CD14-positive monocyte (primary cell): ENCODE measurements around the gene TBP. TPM values are rescaled to one million over a fixed set of nuclear protein-coding genes. Genes with fewer than 3 reads are reported as not detected.

ENCODE experiments used
- DNase-seq, 3 donors: peaks; one replicate each; pipeline ENCODE4 v3.0.0-alpha.2; 2011 to 2022
- H2AFZ ChIP-seq: 2 replicates; pipeline ENCODE4 v1.6.0; 2012; ENCODE audit warnings: mild to moderate bottlenecking, low read depth, low read length, inconsistent platforms; ENCODE audit not compliant: insufficient read depth, poor library complexity, severe bottlenecking
- H3K27ac ChIP-seq, 2 donors: 1 replicate in 1 of 2; 2 replicates in 1 of 2; pipeline ENCODE4 v1.5.1; 2012 to 2013; ENCODE audit warnings: low read length in 2 of 2, control low read depth in 1 of 2, inconsistent platforms in 1 of 2, low read depth in 1 of 2, mild to moderate bottlenecking in 1 of 2
- H3K27me3 ChIP-seq, 2 donors: one replicate each; pipeline versions ENCODE4 v1.6.0 to v1.6.1; 2011 to 2013; ENCODE audit warnings: low read length in 2 of 2; ENCODE audit not compliant: control insufficient read depth in 2 of 2, insufficient read depth in 2 of 2
- H3K36me3 ChIP-seq, 2 donors: replicated peaks in 1 of 2; 1 replicate in 1 of 2; 2 replicates in 1 of 2; pipeline versions ENCODE4 v1.5.1 to v1.6.1; 2012 to 2013; ENCODE audit warnings: low read length in 2 of 2, control low read depth in 1 of 2, inconsistent platforms in 1 of 2, mild to moderate bottlenecking in 1 of 2; ENCODE audit not compliant: insufficient read depth in 2 of 2, control insufficient read depth in 1 of 2
- H3K4me1 ChIP-seq, 2 donors: 1 replicate in 1 of 2; 2 replicates in 1 of 2; pipeline versions ENCODE4 v1.5.1 to v1.6.1; 2012 to 2013; ENCODE audit warnings: low read length in 2 of 2, control low read depth in 1 of 2, inconsistent platforms in 1 of 2, mild to moderate bottlenecking in 1 of 2, moderate library complexity in 1 of 2; ENCODE audit not compliant: insufficient read depth in 2 of 2, control insufficient read depth in 1 of 2
- H3K4me2 ChIP-seq: replicated peaks from 2 replicates; pipeline ENCODE3; 2012; ENCODE audit warnings: low read length, moderate library complexity, mild to moderate bottlenecking; ENCODE audit not compliant: poor library complexity, severe bottlenecking; ENCODE audit errors: extremely low read depth
- H3K4me3 ChIP-seq, 3 experiments: fragments of 200-600 bp in 1 of 3; sonication (generic) in 1 of 3; replicated peaks in 1 of 3; 1 replicate in 2 of 3; 2 replicates in 1 of 3; pipeline ENCODE4 v1.5.1; 2011 to 2013; ENCODE audit warnings: low read length in 3 of 3, mild to moderate bottlenecking in 3 of 3, control low read depth in 2 of 3, low read depth in 2 of 3, inconsistent platforms in 1 of 3, moderate library complexity in 1 of 3
- H3K79me2 ChIP-seq: 2 replicates; pipeline ENCODE4 v1.6.0; 2012; ENCODE audit warnings: mild to moderate bottlenecking, control low read depth, inconsistent platforms, low read length, moderate library complexity; ENCODE audit not compliant: insufficient read depth
- H3K9ac ChIP-seq: 2 replicates; pipeline ENCODE4 v1.6.0; 2017; ENCODE audit warnings: low read length, mild to moderate bottlenecking; ENCODE audit not compliant: insufficient read depth, poor library complexity, severe bottlenecking
- H3K9me3 ChIP-seq, 2 donors: replicated peaks in 1 of 2; 1 replicate in 1 of 2; 2 replicates in 1 of 2; pipeline versions ENCODE4 v1.5.1 to v1.6.1; 2012 to 2013; ENCODE audit warnings: low read length in 2 of 2, control low read depth in 1 of 2; ENCODE audit not compliant: control insufficient read depth in 1 of 2, insufficient read depth in 1 of 2
- H4K20me1 ChIP-seq: 2 replicates; pipeline ENCODE4 v1.6.0; 2012; ENCODE audit warnings: mild to moderate bottlenecking, low read length, control low read depth, moderate library complexity; ENCODE audit not compliant: insufficient read depth
- H3K27ac Mint-ChIP-seq, 7 donors: one replicate each; pipeline ENCODE4 v1.8.0; 2020; ENCODE audit warnings: mild to moderate bottlenecking in 7 of 7, mixed read lengths in 7 of 7, moderate library complexity in 6 of 7, inconsistent platforms in 2 of 7
- H3K27me3 Mint-ChIP-seq, 3 donors: one replicate each; pipeline ENCODE4 v1.8.0; 2021 to 2022; ENCODE audit warnings: low read depth in 3 of 3, mild to moderate bottlenecking in 3 of 3, mixed read lengths in 3 of 3, moderate library complexity in 3 of 3, inconsistent platforms in 1 of 3
- H3K36me3 Mint-ChIP-seq, 2 donors: one replicate each; pipeline ENCODE4 v1.8.0; 2020; ENCODE audit warnings: mixed read lengths in 2 of 2, inconsistent platforms in 1 of 2, mild to moderate bottlenecking in 1 of 2
- H3K4me1 Mint-ChIP-seq: one replicate; pipeline ENCODE4 v1.8.0; 2020; ENCODE audit warnings: mild to moderate bottlenecking, mixed read lengths
- H3K4me3 Mint-ChIP-seq, 2 donors: one replicate each; pipeline ENCODE4 v1.8.0; 2020; ENCODE audit warnings: mild to moderate bottlenecking in 2 of 2, mixed read lengths in 2 of 2, moderate library complexity in 1 of 2
- H3K9me3 Mint-ChIP-seq, 7 donors: one replicate each; pipeline ENCODE4 v1.8.0; 2020 to 2022; ENCODE audit warnings: mixed read lengths in 7 of 7, mild to moderate bottlenecking in 6 of 7, moderate library complexity in 6 of 7, inconsistent platforms in 2 of 7
- WGBS: methylation state at CpG from one replicate; pipeline ENCODE4 v1.1.5; 2013; ENCODE audit warnings: missing lambda C conversion rate; ENCODE audit not compliant: insufficient coverage; 5-methylcytosine and 5-hydroxymethylcytosine counted together
- intact Hi-C, 2 donors: fragments of 100-400 bp; cut with micrococcal nuclease; formaldehyde crosslinking; loops; one replicate each; pipeline versions ENCODE4 v1.15.0 to v1.15.1; 2023
- polyA plus RNA-seq, 3 donors: library from polyadenylated mRNA; depleted of rRNA in 1 of 3; unstranded in 2 of 3; stranded (reverse) in 1 of 3; fragments of 300-500 nt in 2 of 3; fragments of >200 nt in 1 of 3; fragmentation: Illumina TruSeq in 2 of 3; gene quantifications; 1 replicate in 2 of 3; 2 replicates in 1 of 3; pipeline ENCODE4 v1.2.3, GENCODE V29; 2012 to 2021
- TF ChIP-seq, protein P1 (sequence below): fragments of 200-600 bp; IDR thresholded peaks from one replicate; pipeline ENCODE4 v1.8.0; 2022; ENCODE audit warnings: antibody characterized with exemption, mild to moderate bottlenecking

TBP gene
- polyA plus RNA-seq, 3 donors, result 7.3 to 14.5 (median 14.4) TPM

DNA sequence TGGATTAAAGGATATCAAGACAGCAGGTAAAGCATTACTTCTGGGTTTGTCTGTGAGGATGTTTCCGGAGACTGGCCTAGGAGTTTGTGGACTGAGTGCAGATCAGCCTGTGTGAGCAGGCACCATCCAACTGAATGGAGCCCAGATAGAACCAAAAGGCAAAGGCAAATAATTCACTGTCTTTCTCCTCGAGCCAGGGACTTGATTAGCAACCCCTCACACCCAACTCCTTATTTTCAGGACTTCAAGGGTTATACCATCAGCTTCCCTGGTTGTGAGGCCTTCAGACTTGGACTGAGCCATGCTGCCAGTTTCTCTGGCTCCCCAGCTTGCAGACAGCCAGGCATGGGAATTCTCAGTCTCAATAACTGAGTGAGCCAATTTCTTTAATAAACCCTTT lies 20.4 kb upstream of the TBP start:
- peaks cover 50 to 59% of the 10 kb centered on the region in 2 donors for H3K36me3 Mint-ChIP-seq
- Histone ChIP-seq H4K20me1 (peaks cover 18% of the 10 kb centered on the region), H3K4me2 (no peak overlapping the region), H2AFZ (no peak overlapping the region), H3K4me1 (no peaks in the 10 kb centered on the region), H3K79me2 (no peaks in the 10 kb centered on the region), H3K36me3 (peaks cover 59 to 73% of the 10 kb centered on the region in 2 donors), H3K4me3 (no peak overlapping the region), H3K9ac (no peak overlapping the region), H3K9me3 (no peaks in the 10 kb centered on the region), H3K27me3 (no peaks in the 10 kb centered on the region), H3K27ac (peak overlapping the region in 1 of 2 donors; percentile 5)
- H3K27me3 Mint-ChIP-seq, result no peaks in the 10 kb centered on the region
- TF ChIP-seq, protein P1, sequence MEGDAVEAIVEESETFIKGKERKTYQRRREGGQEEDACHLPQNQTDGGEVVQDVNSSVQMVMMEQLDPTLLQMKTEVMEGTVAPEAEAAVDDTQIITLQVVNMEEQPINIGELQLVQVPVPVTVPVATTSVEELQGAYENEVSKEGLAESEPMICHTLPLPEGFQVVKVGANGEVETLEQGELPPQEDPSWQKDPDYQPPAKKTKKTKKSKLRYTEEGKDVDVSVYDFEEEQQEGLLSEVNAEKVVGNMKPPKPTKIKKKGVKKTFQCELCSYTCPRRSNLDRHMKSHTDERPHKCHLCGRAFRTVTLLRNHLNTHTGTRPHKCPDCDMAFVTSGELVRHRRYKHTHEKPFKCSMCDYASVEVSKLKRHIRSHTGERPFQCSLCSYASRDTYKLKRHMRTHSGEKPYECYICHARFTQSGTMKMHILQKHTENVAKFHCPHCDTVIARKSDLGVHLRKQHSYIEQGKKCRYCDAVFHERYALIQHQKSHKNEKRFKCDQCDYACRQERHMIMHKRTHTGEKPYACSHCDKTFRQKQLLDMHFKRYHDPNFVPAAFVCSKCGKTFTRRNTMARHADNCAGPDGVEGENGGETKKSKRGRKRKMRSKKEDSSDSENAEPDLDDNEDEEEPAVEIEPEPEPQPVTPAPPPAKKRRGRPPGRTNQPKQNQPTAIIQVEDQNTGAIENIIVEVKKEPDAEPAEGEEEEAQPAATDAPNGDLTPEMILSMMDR, result no peak
- no peaks in the 10 kb centered on the region for H3K9me3 Mint-ChIP-seq
- no peaks in the 10 kb centered on the region for H3K4me1 Mint-ChIP-seq
- 100% methylated on average over 1 of the region's 2 CpGs for WGBS
- no peak overlapping the region for H3K4me3 Mint-ChIP-seq
- intact Hi-C loops, result loop anchor here in 1 of 2 donors (5.0 to 10.0 kb wide), 2 partner anchors 579 to 741 kb away; no protein-coding TSS in a partner anchor
- no peak overlapping the region for H3K27ac Mint-ChIP-seq
- DNase-seq, result no peak

GRCh38 chr6:170535004-170535403 lies 19.2 kb upstream of the TBP start:
- Mint-ChIP-seq H3K36me3 (peaks cover 61 to 71% of the 10 kb centered on the region in 2 donors), H3K4me1 (peaks cover 3% of the 10 kb centered on the region), H3K4me3 (no peak overlapping the region), H3K27ac (no peak overlapping the region), H3K27me3 (no peaks in the 10 kb centered on the region), H3K9me3 (no peaks in the 10 kb centered on the region)
- no peak for DNase-seq
- H3K9me3 ChIP-seq, result no peaks in the 10 kb centered on the region
- H3K9ac ChIP-seq, result no peak overlapping the region
- peaks cover 72 to 85% of the 10 kb centered on the region in 2 donors for H3K36me3 ChIP-seq
- no peaks in the 10 kb centered on the region for H3K4me1 ChIP-seq
- TF ChIP-seq, protein P1, result no peak
- 100% methylated on average over 3 of the region's 5 CpGs for WGBS
- no peak overlapping the region for H3K4me3 ChIP-seq
- no peak overlapping the region for H2AFZ ChIP-seq
- intact Hi-C loops, result loop anchor here in 1 of 2 donors (10.0 kb wide), 1 partner anchor 580 kb away; no protein-coding TSS in a partner anchor
- H3K27ac ChIP-seq, result no peak overlapping the region
- H3K79me2 ChIP-seq, result peaks cover 1% of the 10 kb centered on the region
- H3K4me2 ChIP-seq, result no peak overlapping the region
- H3K27me3 ChIP-seq, result no peaks in the 10 kb centered on the region
- H4K20me1 ChIP-seq, result peaks cover 27% of the 10 kb centered on the region
